Ramos (cell line): Measurements from ENCODE around the gene ZNF24.

Source experiments
- in situ Hi-C: fragments of 300-500 bp; cut with MboI; formaldehyde crosslinking; loops from one replicate; pipeline ENCODE4 v1.14.3; 2022; ENCODE audit warnings: low sequenced_read_pairs; ENCODE audit not compliant: unreplicated experiment

Gene ZNF24

DNA sequence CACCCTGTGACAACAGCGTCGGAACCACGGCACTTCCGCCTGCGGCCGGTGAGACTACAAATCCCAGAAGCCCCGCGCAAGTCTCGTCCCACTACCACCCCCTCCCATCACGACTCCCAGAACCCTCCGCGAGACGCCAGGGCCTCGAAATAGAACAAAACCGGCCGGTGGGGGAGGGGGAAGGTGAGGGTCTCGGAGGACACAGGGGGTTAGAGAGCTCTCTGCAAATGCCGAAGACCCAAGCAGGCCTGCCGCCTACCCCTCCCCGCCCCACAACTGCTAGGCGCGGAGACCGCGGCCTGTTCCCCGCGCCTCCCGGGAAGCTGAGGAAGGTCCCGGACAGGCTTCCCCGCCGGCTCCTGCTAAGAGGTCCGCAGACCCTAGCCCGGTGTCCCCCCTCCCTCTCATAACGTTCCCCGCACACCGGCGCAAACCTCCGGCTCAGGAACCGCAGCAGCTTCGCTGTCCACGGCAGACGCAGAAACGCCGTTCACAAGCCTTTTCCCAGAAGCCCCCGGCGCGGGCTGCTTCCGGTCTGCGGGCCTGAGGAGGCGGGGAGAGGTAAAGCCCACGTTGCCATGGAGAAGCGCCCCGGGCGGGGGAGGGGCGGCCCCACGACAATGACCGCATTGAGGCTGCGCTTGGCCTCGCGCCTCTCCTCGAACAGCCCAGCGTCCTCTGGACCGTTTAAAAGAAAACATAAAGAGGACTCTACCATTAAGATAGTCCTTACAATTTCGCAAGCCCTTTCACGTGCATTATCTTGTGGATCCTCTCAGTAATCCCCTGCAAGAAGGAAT is at the start of gene ZNF24:
Gene ZNF24 (minus strand): TSS at position 485 of the 800 bp plus-strand sequence. CDS start 3,770 bp downstream, outside the sequence.
- in situ Hi-C loops, result no loop called here

GRCh38 chr18:35393716-35394115 is 49.5 kb upstream of the ZNF24 start:
- in situ Hi-C loops, result loop anchor here (25.0 kb wide), 1 partner anchor 569 kb away; the partner anchor contains the start of gene RMP24

DNA sequence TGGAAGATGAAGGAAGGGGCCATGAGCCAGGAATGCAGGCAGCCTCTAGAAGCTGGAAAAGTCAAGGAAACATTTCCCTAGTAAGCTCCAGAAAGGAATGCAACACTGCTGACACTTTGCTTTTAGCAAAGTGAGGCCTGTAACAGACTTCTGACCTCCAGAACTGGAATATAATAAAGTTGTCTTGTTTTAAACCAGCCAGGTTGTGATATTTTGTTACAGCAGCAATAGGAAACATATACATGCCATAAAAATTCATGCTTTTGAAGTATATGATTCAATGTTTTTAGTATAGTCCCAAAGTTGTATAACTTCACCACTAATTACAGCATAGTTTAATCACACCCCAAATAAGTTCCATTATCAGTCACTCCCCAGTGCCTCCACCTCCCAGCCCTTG is 48.2 kb upstream of the ZNF24 start:
- in situ Hi-C loops, result loop anchor here (25.0 kb wide), 1 partner anchor 570 kb away; the partner anchor contains the start of gene RMP24

GRCh38 chr18:35390951-35391700 is 46.9 kb upstream of the ZNF24 start:
- in situ Hi-C loops, result loop anchor here (25.0 kb wide), 1 partner anchor 571 kb away; the partner anchor contains the start of gene RMP24

GRCh38 chr18:35389095-35389618 is 44.9 kb upstream of the ZNF24 start:
- in situ Hi-C loops, result loop anchor here (10.0 to 25.0 kb wide), 2 partner anchors 573 to 896 kb away; partner anchors contain the start of gene RMP24

GRCh38 chr18:35387152-35387571 is 42.9 kb upstream of the ZNF24 start:
- in situ Hi-C loops, result loop anchor here (10.0 to 25.0 kb wide), 2 partner anchors 575 to 898 kb away; partner anchors contain the start of gene RMP24

DNA sequence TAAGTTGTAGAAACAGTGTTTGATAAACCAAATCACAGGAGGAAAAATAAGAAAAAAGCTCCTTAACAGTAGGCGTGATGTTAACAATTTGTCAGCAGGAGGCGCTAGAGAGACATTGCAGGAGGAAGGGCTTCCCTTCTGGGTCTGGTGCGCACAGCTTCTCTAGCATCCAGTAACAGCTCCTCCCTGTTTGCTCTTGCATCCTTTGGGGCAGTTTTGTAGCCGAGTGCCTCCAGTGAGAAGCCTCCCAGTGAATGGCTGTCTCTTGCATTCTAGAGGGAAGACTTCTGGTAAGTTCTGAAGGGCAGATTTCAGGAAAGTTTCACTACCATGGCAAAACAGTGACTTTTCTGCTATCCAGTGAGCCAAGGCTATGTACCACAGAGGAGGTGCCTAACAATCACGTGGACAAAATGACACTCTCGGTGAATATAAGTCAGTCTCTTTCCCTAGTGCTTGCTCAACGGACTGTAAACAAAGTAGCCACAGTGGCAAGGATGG is 42.4 kb upstream of the ZNF24 start:
- in situ Hi-C loops, result loop anchor here (10.0 to 25.0 kb wide), 2 partner anchors 576 to 898 kb away; partner anchors contain the start of gene RMP24

DNA sequence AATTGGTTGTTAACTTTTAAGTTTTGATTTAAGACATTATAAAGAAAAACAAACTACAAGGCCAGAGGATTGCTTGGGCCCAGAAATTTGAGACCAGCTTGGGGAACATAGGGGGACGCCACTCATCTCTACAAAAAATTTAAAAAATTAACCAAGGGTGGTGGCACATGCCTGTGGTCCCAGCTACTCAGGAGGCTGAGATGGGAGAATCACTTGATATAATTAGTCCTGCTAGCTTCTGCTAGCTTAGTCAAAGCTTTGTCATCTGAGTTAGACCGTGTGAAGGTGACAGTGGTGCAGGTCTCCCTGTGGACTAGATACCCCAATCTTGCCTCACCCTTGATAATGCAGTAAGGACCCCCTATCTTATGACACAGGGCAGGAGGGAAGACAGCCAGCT is 38.9 kb upstream of the ZNF24 start:
- in situ Hi-C loops, result loop anchor here (10.0 to 25.0 kb wide), 2 partner anchors 579 to 902 kb away; partner anchors contain the start of gene RMP24

DNA sequence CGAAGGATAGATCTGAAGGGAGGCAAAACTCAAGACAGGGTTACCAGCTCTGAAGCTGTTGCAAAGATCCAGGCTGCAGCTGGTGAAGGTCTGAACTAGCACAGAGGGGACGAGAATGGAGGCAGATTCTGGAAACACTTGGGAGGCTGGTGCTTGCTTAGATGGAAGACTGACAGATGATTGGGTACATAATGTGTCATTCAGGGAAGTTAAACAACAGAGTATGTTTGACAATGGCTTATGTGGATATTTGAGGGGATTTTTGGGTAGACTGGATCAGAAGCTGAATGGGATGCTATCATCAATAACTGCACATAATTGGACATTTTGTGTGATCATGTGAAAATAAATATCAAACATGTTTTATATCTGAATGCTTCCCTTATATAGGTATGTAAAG is 35.2 kb upstream of the ZNF24 start:
- in situ Hi-C loops, result loop anchor here (25.0 kb wide), 1 partner anchor 583 kb away; the partner anchor contains the start of gene RMP24

DNA sequence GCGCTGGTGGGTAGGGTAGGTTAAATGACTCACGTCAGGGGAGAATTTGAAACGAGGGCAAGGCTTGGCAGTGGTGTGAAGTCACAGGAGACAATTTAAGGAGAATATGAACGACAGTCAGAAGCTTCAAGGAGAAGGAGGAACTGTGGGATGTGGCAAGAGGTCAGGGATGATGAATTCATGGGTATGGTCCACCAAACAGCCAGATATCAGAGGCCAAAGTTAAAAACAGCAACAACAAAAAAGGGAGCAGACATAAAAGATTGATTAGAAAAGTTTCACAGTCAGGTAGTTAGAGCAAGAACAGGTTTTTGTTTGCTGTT is 34.3 kb upstream of the ZNF24 start:
- in situ Hi-C loops, result loop anchor here (25.0 kb wide), 1 partner anchor 584 kb away; the partner anchor contains the start of gene RMP24

GRCh38 chr18:35377875-35378573 is 33.8 kb upstream of the ZNF24 start:
- in situ Hi-C loops, result loop anchor here (25.0 kb wide), 1 partner anchor 584 kb away; the partner anchor contains the start of gene RMP24

DNA sequence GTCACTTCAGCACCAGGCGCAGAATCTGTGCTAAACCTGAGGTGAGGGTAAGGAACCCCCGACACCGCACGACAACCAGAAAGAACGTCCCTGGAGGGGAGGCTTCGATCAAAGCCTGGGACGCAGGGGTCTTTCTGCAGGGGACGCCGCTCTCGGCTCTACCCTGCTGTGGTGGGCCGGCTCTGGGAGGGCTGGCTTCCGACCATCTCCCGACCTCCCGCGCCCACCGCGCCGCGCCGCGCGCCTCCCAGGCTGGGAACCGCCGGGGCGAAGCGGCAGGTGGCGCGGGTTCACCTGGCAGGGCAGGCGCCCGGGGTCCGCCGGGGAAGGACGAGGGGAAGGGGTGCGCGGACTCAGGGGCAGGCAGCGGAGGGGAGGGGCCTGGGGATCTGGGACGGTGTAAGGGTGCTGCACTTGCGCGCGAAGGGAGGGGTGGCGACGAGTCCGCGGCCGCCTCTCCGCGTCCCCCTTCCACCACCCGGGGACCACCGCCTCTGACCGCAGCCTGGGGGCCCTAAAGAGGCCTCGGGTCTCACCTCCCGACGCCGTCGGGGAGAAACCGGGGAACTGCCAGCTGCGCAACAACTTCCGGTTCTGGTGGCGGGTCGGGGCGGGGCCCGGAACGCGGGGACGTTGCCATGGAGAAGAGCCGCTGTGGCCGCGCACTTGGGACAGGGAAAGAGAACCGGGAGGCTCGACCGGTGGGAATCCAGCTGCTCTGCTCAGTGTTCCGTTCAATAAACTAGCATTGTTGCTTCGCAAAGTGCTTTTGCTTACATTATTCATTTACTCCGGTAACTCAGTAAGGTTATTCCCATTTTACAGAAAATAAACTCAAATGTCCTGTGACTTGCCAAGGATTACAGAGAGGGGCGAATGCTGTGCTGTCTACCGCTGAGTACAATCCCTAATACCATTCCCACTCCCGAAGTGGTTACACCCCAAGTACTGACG is 32.8 kb upstream of the ZNF24 start, which contains the start of gene ZNF396:
Gene ZNF396 (minus strand): TSS at position 596 of the 954 bp plus-strand sequence. CDS start 3,045 bp downstream, outside the sequence.
- in situ Hi-C loops, result loop anchor here (25.0 kb wide), 1 partner anchor 585 kb away; the partner anchor contains the start of gene RMP24

- in situ Hi-C loops, result loop anchor here (25.0 kb wide), 1 partner anchor 586 kb away; the partner anchor contains the start of gene RMP24
These were observed 32.1 kb upstream of the ZNF24 start for GRCh38 chr18:35376393-35376741.

DNA sequence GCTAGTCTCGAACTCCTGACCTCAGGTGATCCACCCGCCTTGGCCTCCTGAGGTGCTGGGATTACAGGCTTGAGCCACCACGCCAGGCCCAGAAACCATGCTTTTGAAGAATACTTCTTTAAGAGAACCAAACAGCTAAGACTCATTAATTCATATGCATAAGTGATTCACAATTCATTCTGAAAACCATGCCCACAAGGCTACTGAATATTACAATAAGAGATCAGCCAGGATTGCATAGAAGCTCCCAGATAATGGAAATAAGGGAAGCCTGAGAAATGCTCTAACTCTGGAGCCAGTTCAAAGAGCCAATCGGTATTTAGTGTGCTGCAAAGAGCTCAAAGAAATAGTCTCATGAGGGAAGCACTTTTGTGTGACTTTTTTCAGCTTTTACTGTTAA is 30.5 kb upstream of the ZNF24 start:
- in situ Hi-C loops, result loop anchor here (25.0 kb wide), 1 partner anchor 588 kb away; the partner anchor contains the start of gene RMP24

GRCh38 chr18:35371412-35372195 is 27.4 kb upstream of the ZNF24 start:
- in situ Hi-C loops, result no loop called here

DNA sequence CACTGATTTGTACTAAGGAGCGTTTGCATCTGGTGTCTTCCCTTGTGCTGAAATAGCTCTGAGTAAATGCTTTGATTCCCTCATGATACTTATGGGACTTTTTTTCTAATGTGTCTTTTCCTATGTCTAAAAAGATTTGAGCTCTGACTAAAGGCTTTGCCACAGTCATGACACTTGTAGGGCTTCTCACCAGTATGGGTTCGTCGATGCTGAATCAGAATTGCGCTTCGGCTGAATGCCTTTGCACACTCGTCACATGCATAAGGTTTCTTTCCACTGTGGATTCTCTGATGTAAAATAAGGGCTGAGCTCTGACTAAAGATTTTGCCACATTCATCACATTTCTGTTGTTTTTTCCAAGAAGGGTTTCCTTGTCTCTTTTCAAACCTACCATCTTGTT is 24.9 kb upstream of the ZNF24 start:
- in situ Hi-C loops, result no loop called here

GRCh38 chr18:35368595-35368994 is 24.4 kb upstream of the ZNF24 start:
- in situ Hi-C loops, result no loop called here
